Stimulated activated naive CD8-positive, alpha-beta T cell treated with anti-CD3 and anti-CD28 coated beads, Interleukin-15, amount 100 ng/mL, for 72 hours (primary cell): ENCODE results near the gene KIAA0586.
A peak's percentile ranks its signal among the peaks of the same experiment; 100 is the strongest.
"Not testable (repeated sequence)": the region's sequence is repeated elsewhere in the genome, so short reads cannot be mapped to it uniquely, and the experiment has no call there.

Experiments
- ATAC-seq: fragments of 150-1000 bp; cut with Tn5 transposase; 2 replicates; pipeline ENCODE4 v1.10.0; 2021; ENCODE audit warnings: mild to moderate bottlenecking, moderate library complexity
- DNase-seq, 2 donors: peaks; one replicate each; pipeline ENCODE4 v3.0.0; 2021 to 2022
- H3K27ac Mint-ChIP-seq, 2 donors: one replicate each; pipeline ENCODE4 v1.8.0; 2022; ENCODE audit warnings: mild to moderate bottlenecking in 2 of 2, mixed read lengths in 2 of 2, moderate library complexity in 2 of 2
- H3K27me3 Mint-ChIP-seq: one replicate; pipeline ENCODE4 v1.8.0; 2022; ENCODE audit warnings: mixed read lengths
- H3K4me1 Mint-ChIP-seq: one replicate; pipeline ENCODE4 v1.8.0; 2022; ENCODE audit warnings: mild to moderate bottlenecking, mixed read lengths
- H3K4me3 Mint-ChIP-seq, 2 donors: one replicate each; pipeline ENCODE4 v1.8.0; 2022; ENCODE audit warnings: mild to moderate bottlenecking in 2 of 2, mixed read lengths in 2 of 2, moderate library complexity in 1 of 2
- H3K9me3 Mint-ChIP-seq, 2 donors: one replicate each; pipeline ENCODE4 v1.8.0; 2022; ENCODE audit warnings: mixed read lengths in 2 of 2

Gene KIAA0586

GRCh38 chr14:58427281-58428117 lies at the start of gene KIAA0586, which contains the start of gene TIMM9:
TSS of gene KIAA0586 (plus strand) at chr14:58427719. CDS start at chr14:58428265, 546 bp downstream.
TSS of gene TIMM9 (minus strand) at chr14:58427531. CDS start at chr14:58411945, 15,586 bp downstream.
- Mint-ChIP-seq H3K9me3 (no peaks in the 10 kb centered on the region), H3K27ac (peak within 1 kb of the TSS; percentile 100), H3K27me3 (no peaks in the 10 kb centered on the region), H3K4me3 (peak within 1 kb of the TSS; percentile 78 to 89), H3K4me1 (peaks cover 37% of the 10 kb centered on the region)
- DNase-seq (peak; percentile 93 to 98), ATAC-seq (peak; percentile 95)

DNA sequence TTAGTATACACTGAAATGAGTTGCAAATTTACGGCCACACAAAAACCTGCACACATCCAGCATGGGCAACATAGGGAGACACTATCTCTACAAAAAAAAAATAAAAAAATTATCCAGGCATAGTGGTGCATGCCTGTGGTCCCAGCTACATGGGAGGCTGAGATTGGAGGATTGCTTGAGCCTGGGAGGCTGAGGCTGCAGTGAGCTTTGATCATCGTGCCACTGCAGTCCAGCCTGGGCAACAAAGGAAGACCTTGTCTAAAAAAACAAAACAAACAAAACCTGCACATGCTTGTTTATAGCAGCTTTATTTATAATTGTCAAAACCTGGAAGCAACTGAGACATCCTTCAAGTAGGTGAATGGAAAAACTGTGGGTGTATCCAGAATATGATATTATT lies 36.7 kb upstream of the KIAA0586 start:
- Mint-ChIP-seq H3K4me1 (peaks cover 6% of the 10 kb centered on the region), H3K4me3 (no peak overlapping the region), H3K27ac (no peak overlapping the region), H3K27me3 (no peaks in the 10 kb centered on the region), H3K9me3 (no peaks in the 10 kb centered on the region)
- DNase-seq = no peak
- ATAC-seq = no peak

GRCh38 chr14:58395562-58395811 lies 32.0 kb upstream of the KIAA0586 start:
- H3K9me3 Mint-ChIP-seq = no peaks in the 10 kb centered on the region
- ATAC-seq = no peak
- H3K27ac Mint-ChIP-seq = peak overlapping the region; percentile 67 to 69

DNA sequence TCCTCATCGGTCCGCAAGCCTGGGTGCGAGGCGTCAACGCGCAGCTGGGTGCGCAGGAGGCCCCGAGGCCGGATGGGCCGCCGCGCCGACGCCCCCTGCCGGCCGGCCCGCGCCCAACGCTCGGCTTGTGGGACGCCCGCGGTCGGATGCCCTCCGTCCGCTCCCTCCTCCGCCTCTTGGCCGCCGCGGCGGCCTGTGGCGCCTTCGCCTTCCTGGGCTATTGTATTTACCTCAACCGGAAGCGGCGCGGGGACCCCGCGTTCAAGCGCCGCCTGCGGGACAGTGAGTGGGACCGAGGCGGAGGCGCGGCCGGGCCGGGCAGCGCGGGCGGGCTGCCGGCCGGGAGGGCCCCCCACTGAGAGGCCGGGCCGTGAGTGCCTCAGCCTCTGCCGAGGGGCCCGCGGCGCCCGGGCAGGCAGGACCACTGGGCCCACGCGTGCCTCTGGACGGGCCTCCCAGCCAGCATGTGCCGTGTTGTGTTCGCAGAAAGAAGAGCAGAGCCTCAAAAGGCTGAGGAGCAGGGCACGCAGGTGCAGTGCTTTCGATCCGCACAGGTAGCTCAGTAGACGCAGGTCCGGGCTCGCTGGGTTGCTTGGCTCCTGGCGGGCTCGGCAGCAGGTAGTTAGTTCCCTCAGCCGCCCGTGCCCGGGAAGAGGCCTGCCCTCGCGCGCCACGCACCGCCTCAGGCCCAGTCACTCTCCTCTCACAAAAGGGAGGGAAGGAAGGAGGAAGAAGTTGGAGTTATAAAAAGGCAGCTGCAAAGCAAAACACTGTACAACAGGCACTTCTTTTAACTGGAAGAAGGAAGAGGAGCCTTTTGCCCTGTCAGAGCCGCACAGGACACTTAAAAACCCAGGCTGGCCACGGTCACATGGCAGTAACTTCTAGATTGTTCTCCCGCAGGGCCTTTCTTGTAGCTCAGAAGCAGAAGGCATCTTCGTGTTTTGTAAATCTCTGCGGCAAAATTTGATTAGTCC lies 31.4 kb upstream of the KIAA0586 start, which contains the start of gene TOMM20L:
Gene TOMM20L (plus strand): TSS at position 119 of the 977 bp plus-strand sequence. CDS start 28 bp downstream, at position 147.
- peak; percentile 94 for ATAC-seq
- Mint-ChIP-seq H3K27me3 (no peaks in the 10 kb centered on the region), H3K4me1 (peaks cover 12% of the 10 kb centered on the region), H3K9me3 (no peaks in the 10 kb centered on the region), H3K27ac (peak within 1 kb of the TSS; percentile 69 to 95), H3K4me3 (peak within 1 kb of the TSS; percentile 79 to 88)
- DNase-seq = peak; percentile 81 to 85

More at GRCh38 chr14:58395562-58395811, 32.0 kb upstream of the KIAA0586 start:
- Mint-ChIP-seq H3K27me3 (no peaks in the 10 kb centered on the region), H3K4me1 (peaks cover 12% of the 10 kb centered on the region), H3K4me3 (peak overlapping the region; percentile 74 to 88)
- no peak for DNase-seq

GRCh38 chr14:58397156-58397555 lies 30.4 kb upstream of the KIAA0586 start:
- Mint-ChIP-seq H3K4me1 (peaks cover 12% of the 10 kb centered on the region), H3K9me3 (no peaks in the 10 kb centered on the region), H3K4me3 (peak overlapping the region in 1 of 2 donors; percentile 48), H3K27me3 (no peaks in the 10 kb centered on the region), H3K27ac (no peak overlapping the region)
- DNase-seq = no peak
- no peak for ATAC-seq

GRCh38 chr14:58398495-58398894 lies 29.0 kb upstream of the KIAA0586 start:
- Mint-ChIP-seq H3K4me1 (peaks cover 12% of the 10 kb centered on the region), H3K9me3 (no peaks in the 10 kb centered on the region), H3K27me3 (no peaks in the 10 kb centered on the region), H3K4me3 (no peak overlapping the region), H3K27ac (peak overlapping the region in 1 of 2 donors; percentile 42)
- ATAC-seq (no peak), DNase-seq (no peak)

DNA sequence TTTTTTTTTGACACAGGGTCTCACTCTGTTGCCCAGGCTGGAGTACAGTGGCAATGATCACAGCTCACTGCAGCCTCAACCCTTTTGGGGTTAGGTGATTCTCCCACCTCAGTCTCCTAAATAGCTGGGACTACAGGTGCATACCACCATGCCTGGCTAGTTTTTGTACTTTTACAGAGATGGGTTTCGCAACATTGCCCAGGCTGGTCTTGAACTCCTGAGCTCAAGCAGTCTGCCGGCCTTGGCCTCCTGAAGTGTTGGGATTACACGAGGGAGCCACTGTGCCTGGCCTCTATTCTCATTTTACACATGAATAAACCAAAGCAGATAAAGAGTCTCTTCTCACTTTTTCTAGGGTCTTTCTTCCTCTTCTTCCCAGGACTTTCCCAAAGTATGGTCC lies 28.6 kb upstream of the KIAA0586 start:
- ATAC-seq = no peak
- Mint-ChIP-seq H3K27me3 (no peaks in the 10 kb centered on the region), H3K27ac (peak overlapping the region in 1 of 2 donors; percentile 42), H3K4me1 (peaks cover 12% of the 10 kb centered on the region), H3K9me3 (no peaks in the 10 kb centered on the region), H3K4me3 (no peak overlapping the region)
- DNase-seq = no peak

- Mint-ChIP-seq H3K4me1 (peaks cover under 1% of the 10 kb centered on the region), H3K4me3 (no peak overlapping the region), H3K27ac (no peak overlapping the region), H3K27me3 (no peaks in the 10 kb centered on the region), H3K9me3 (no peaks in the 10 kb centered on the region)
- no peak for DNase-seq
- peak; percentile 80 for ATAC-seq
These were observed 25.9 kb upstream of the KIAA0586 start for GRCh38 chr14:58401587-58401986.

GRCh38 chr14:58408681-58409215 lies 18.8 kb upstream of the KIAA0586 start:
- ATAC-seq (no peak), DNase-seq (no peak)
- no peaks in the 10 kb centered on the region for H3K27me3 Mint-ChIP-seq
- H3K27ac Mint-ChIP-seq = no peak overlapping the region
- H3K4me3 Mint-ChIP-seq = no peak overlapping the region
- H3K4me1 Mint-ChIP-seq = no peaks in the 10 kb centered on the region
- H3K9me3 Mint-ChIP-seq = no peaks in the 10 kb centered on the region

- Mint-ChIP-seq H3K4me1 (peaks cover 14% of the 10 kb centered on the region), H3K4me3 (no peak overlapping the region), H3K27ac (peak overlapping the region in 1 of 2 donors; percentile 44), H3K9me3 (no peaks in the 10 kb centered on the region), H3K27me3 (no peaks in the 10 kb centered on the region)
- no peak for DNase-seq
- no peak for ATAC-seq
These were observed 12.7 kb upstream of the KIAA0586 start for GRCh38 chr14:58414845-58415244.

DNA sequence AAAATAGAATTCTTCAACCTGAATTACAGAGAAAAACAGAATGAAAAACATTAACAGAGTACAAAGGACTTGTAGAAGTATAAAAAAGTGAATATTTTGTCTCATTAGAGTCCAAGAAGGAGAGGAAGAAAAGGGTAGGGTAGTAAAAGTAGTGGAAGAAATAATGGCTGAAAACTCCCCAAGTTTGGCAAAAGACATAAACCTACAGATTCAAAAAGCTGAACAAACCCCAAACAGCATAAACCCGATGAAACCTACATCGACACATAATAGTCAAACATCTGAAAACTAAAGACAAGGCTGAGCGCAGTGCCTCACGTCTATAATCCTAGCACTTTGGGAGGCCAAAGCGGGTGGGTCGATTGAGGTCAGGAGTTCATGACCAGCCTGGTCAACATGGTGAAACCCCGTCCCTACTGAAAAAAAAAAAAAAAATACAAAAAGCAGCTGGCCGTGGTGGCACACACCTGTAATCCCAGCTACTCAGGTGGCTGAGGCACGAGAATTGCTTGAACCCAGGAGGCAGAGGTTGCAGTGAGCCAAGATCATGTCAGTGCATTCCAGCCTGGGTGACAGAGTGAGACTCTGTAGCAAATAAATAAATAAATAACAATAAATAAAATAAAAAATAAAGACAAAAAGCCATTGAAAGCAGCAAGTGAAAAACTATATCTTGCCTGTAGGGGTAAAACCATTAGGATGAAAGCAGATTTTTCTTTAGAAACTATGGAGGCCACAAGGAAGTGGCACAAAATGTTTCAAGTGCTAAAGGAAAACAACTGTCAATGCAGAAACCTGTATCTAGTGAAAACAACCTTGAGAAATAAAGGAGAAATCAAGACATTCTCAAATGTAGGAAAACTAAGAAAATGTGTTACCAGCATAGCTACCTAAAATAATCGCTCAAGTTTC lies 11.6 kb upstream of the KIAA0586 start:
- DNase-seq = no peak
- H3K9me3 Mint-ChIP-seq = no peaks in the 10 kb centered on the region
- no peaks in the 10 kb centered on the region for H3K27me3 Mint-ChIP-seq

DNA sequence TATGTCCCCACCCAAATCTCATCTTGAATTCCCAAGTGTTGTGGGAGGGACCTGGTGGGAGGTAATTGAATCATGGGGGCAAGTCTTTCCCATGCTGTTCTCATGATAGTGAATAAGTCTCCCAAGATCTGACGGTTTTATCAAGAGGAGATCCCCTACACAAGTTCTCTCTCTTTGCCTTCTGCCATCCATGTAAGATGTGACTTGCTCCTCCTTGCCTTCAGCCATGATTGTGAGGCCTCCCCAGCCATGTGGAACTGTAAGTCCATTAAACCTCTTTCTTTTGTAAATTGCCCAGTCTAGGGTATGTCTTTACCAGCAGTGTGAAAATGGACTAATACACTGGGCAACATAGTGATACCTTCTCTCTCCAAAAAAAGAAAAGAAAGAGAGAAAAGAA lies 10.6 kb upstream of the KIAA0586 start:
- not testable (repeated sequence) for H3K27me3 Mint-ChIP-seq, H3K27ac Mint-ChIP-seq, H3K9me3 Mint-ChIP-seq, DNase-seq, H3K4me3 Mint-ChIP-seq, ATAC-seq
- peaks cover 14% of the 10 kb centered on the region for H3K4me1 Mint-ChIP-seq

More for the DNA sequence above, 11.6 kb upstream of the KIAA0586 start:
- Mint-ChIP-seq H3K4me1 (peaks cover 14% of the 10 kb centered on the region), H3K27ac (no peak overlapping the region), H3K4me3 (no peak overlapping the region)
- no peak for ATAC-seq

- Mint-ChIP-seq H3K4me3 (peak overlapping the region; percentile 78 to 89), H3K27ac (peak overlapping the region; percentile 100), H3K27me3 (no peaks in the 10 kb centered on the region), H3K9me3 (no peaks in the 10 kb centered on the region), H3K4me1 (peaks cover 37% of the 10 kb centered on the region)
- peak; percentile 30 for ATAC-seq
- DNase-seq = peak; percentile 57 to 66
These were observed 744 bp upstream of the KIAA0586 start for GRCh38 chr14:58426670-58427280.

- Mint-ChIP-seq H3K27ac (peak overlapping the region; percentile 100), H3K9me3 (no peaks in the 10 kb centered on the region), H3K27me3 (no peaks in the 10 kb centered on the region), H3K4me3 (peak overlapping the region; percentile 78 to 89), H3K4me1 (peaks cover 37% of the 10 kb centered on the region)
- no peak for ATAC-seq
- no peak for DNase-seq
These were observed 682 bp downstream of the KIAA0586 start for GRCh38 chr14:58428118-58428683.
